CD4-positive, alpha-beta T cell (primary cell): ENCODE results near the gene PORCN. TPM values are rescaled to one million over a fixed set of nuclear protein-coding genes. Genes with fewer than 3 reads are reported as not detected.

Experiments
- ATAC-seq: fragments of 200-7000 bp; cut with Tn5 transposase; one replicate; pipeline ENCODE4 v1.10.0; 2022; ENCODE audit warnings: mild to moderate bottlenecking; ENCODE audit not compliant: poor library complexity
- CTCF ChIA-PET: fragments of 350-600 bp; sonication (Branson Sonifier 250); formaldehyde crosslinking; loops from one replicate; lab custom pipeline; 2021; ENCODE audit warnings: antibody characterized with exemption, inconsistent platforms; lab: Charles Lee
- POLR2A ChIA-PET: fragments of 350-600 bp; sonication (Branson Sonifier 250); formaldehyde crosslinking; loops from one replicate; lab custom pipeline; 2021; ENCODE audit warnings: antibody characterized with exemption, inconsistent platforms; lab: Charles Lee
- DNase-seq, 14 experiments: peaks; one replicate each; pipeline ENCODE4 v3.0.0-alpha.2; 2013 to 2020; ENCODE audit warnings: mixed read lengths in 2 of 14
- H3K27ac ChIP-seq, 2 donors: one replicate each; pipeline versions ENCODE4 v1.5.1 to v1.7.0; 2013; ENCODE audit warnings: low read length in 2 of 2, low read depth in 1 of 2, mild to moderate bottlenecking in 1 of 2
- H3K27me3 ChIP-seq, 2 experiments: 1 replicate in 1 of 2; 2 replicates in 1 of 2; pipeline versions ENCODE4 v1.6.1 to v1.7.0; 2013; ENCODE audit warnings: low read length in 2 of 2, control low read depth in 1 of 2, mild to moderate bottlenecking in 1 of 2, moderate library complexity in 1 of 2; ENCODE audit not compliant: insufficient read depth in 2 of 2, control insufficient read depth in 1 of 2
- H3K36me3 ChIP-seq: one replicate; pipeline ENCODE4 v1.6.1; 2013; ENCODE audit warnings: low read length, control low read depth; ENCODE audit not compliant: insufficient read depth
- H3K4me1 ChIP-seq: one replicate; pipeline ENCODE4 v1.6.1; 2013; ENCODE audit warnings: low read length, control low read depth; ENCODE audit not compliant: insufficient read depth
- H3K4me3 ChIP-seq: one replicate; pipeline ENCODE4 v1.5.1; 2013; ENCODE audit warnings: mild to moderate bottlenecking, low read length, moderate library complexity
- H3K9me3 ChIP-seq, 2 experiments: 1 replicate in 1 of 2; 2 replicates in 1 of 2; pipeline versions ENCODE4 v1.6.1 to v1.7.0; 2013; ENCODE audit warnings: low read length in 2 of 2, mild to moderate bottlenecking in 2 of 2, control low read depth in 1 of 2, moderate library complexity in 1 of 2; ENCODE audit not compliant: control insufficient read depth in 1 of 2, insufficient read depth in 1 of 2
- H3K27ac Mint-ChIP-seq: one replicate; pipeline ENCODE4 v1.8.0; 2020; ENCODE audit warnings: mixed read lengths
- H3K27me3 Mint-ChIP-seq: one replicate; pipeline ENCODE4 v1.8.0; 2021; ENCODE audit warnings: mixed read lengths
- H3K36me3 Mint-ChIP-seq: one replicate; pipeline ENCODE4 v1.8.0; 2021; ENCODE audit warnings: low read depth, mixed read lengths
- H3K4me1 Mint-ChIP-seq: one replicate; pipeline ENCODE4 v1.8.0; 2021; ENCODE audit warnings: low read depth, mixed read lengths
- H3K4me3 Mint-ChIP-seq: one replicate; pipeline ENCODE4 v1.8.0; 2020; ENCODE audit warnings: mild to moderate bottlenecking, mixed read lengths
- H3K9me3 Mint-ChIP-seq: one replicate; pipeline ENCODE4 v1.8.0; 2020; ENCODE audit warnings: mixed read lengths
- CTCF ChIP-seq: fragments of 200-600 bp; IDR thresholded peaks from one replicate; pipeline ENCODE4 v1.8.0; 2022; ENCODE audit warnings: antibody characterized with exemption, mild to moderate bottlenecking
- intact Hi-C, 2 experiments: fragments of 100-400 bp; cut with DNase I in 1 of 2; cut with micrococcal nuclease in 1 of 2; formaldehyde crosslinking; loops; one replicate each; pipeline versions ENCODE4 v1.15.1 to v1.9.0; 2023 to 2025; cut with DNase I, micrococcal nuclease
- total RNA-seq, 174 experiments: library from RNA in 2 of 174; stranded (reverse) in 2 of 174; gene quantifications; one replicate each; pipeline ENCODE4 v1.2.3 and lab custom pipeline; 2021 to 2026

The PORCN gene
- total RNA-seq, 2 experiments from 2014 or later, result 12.0 to 14.1 TPM

- no peak for TF ChIP-seq CTCF
- H3K9me3 Mint-ChIP-seq, result no peaks in the 10 kb centered on the region
- peaks cover 22% of the 10 kb centered on the region for H3K4me1 Mint-ChIP-seq
- Histone ChIP-seq H3K27me3 (no peaks in the 10 kb centered on the region), H3K4me3 (no peak overlapping the region), H3K4me1 (peaks cover 17% of the 10 kb centered on the region), H3K27ac (no peak overlapping the region), H3K36me3 (peaks cover 6% of the 10 kb centered on the region), H3K9me3 (no peaks in the 10 kb centered on the region)
- POLR2A ChIA-PET, result no interaction called here
- no peak overlapping the region for H3K27ac Mint-ChIP-seq
- ATAC-seq (no peak), DNase-seq (no peak)
- peaks cover 25% of the 10 kb centered on the region for H3K36me3 Mint-ChIP-seq
- intact Hi-C loops, result no loop called here
- no peaks in the 10 kb centered on the region for H3K27me3 Mint-ChIP-seq
- CTCF ChIA-PET, result no interaction called here
- no peak overlapping the region for H3K4me3 Mint-ChIP-seq
Measured at GRCh38 chrX:48514126-48514806, 5.5 kb downstream of the PORCN start.

- Histone ChIP-seq H3K4me3 (no peak overlapping the region), H3K27ac (no peak overlapping the region), H3K27me3 (no peaks in the 10 kb centered on the region), H3K36me3 (peaks cover 6% of the 10 kb centered on the region), H3K9me3 (no peaks in the 10 kb centered on the region), H3K4me1 (peaks cover 16% of the 10 kb centered on the region)
- Mint-ChIP-seq H3K27ac (no peak overlapping the region), H3K36me3 (peaks cover 25% of the 10 kb centered on the region), H3K4me1 (peaks cover 22% of the 10 kb centered on the region), H3K27me3 (no peaks in the 10 kb centered on the region), H3K4me3 (no peak overlapping the region), H3K9me3 (no peaks in the 10 kb centered on the region)
- no peak for TF ChIP-seq CTCF
- DNase-seq, result no peak
- no peak for ATAC-seq
- ChIA-PET CTCF (no interaction called here), POLR2A (no interaction called here)
- intact Hi-C loops, result no loop called here
Measured at GRCh38 chrX:48514868-48515460, 6.2 kb downstream of the PORCN start.

- Mint-ChIP-seq H3K4me3 (no peak overlapping the region), H3K27me3 (no peaks in the 10 kb centered on the region), H3K9me3 (no peaks in the 10 kb centered on the region), H3K4me1 (peaks cover 23% of the 10 kb centered on the region), H3K36me3 (peaks cover 25% of the 10 kb centered on the region), H3K27ac (no peak overlapping the region)
- H3K4me3 ChIP-seq, result no peak overlapping the region
- CTCF ChIA-PET, result no interaction called here
- TF ChIP-seq CTCF, result no peak
- no peaks in the 10 kb centered on the region for H3K9me3 ChIP-seq
- POLR2A ChIA-PET, result no interaction called here
- peaks cover 22% of the 10 kb centered on the region for H3K4me1 ChIP-seq
- no peaks in the 10 kb centered on the region for H3K27me3 ChIP-seq
- intact Hi-C loops, result no loop called here
- peaks cover 6% of the 10 kb centered on the region for H3K36me3 ChIP-seq
- ATAC-seq (no peak), DNase-seq (no peak)
- no peak overlapping the region for H3K27ac ChIP-seq
Measured at GRCh38 chrX:48515842-48516241, 7.0 kb downstream of the PORCN start.
